Measurements from ENCODE around the gene ATP5MK.
"Not testable (repeated sequence)": the region's sequence is repeated elsewhere in the genome, so short reads cannot be mapped to it uniquely, and the experiment has no call there.

ATP5MK gene

DNA sequence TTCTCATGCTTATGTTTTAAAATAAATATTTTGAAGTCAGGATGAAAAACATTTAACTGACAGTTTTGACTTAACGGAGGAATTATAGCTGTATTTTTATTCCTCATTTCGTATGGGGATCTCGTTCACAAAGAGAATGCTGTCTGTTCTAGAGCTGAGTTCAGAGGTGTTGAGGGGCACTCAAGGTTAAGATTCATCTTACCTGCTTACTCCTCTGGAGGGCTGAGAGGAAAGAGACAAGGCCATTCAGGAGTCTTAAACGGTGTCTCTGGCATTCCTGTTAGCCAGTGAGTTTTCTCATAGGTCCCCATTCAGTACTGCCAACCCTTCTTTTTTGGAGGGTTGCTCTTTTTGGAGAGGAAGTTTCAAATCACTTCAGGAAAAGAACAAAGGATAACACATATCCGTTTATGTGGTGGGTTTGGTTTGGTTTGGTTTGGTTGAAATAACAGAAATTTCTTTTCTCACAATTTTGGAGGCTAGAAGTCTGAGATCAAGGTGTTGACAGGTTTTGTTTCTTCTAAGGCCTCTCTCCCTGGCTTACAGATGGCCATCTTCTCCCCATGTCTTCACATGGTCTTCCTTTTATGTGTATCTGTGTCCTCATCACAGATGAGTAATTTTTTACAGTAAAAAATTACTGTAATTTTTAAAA lies 32.8 kb upstream of the ATP5MK start:
- peaks cover 16% of the 10 kb centered on the region for H3K36me3 ChIP-seq (ENCODE audit: control insufficient read depth, insufficient read depth, low read length)
- no peaks in the 10 kb centered on the region for H3K9me3 ChIP-seq (ENCODE audit: control insufficient read depth, low read length)

DNA sequence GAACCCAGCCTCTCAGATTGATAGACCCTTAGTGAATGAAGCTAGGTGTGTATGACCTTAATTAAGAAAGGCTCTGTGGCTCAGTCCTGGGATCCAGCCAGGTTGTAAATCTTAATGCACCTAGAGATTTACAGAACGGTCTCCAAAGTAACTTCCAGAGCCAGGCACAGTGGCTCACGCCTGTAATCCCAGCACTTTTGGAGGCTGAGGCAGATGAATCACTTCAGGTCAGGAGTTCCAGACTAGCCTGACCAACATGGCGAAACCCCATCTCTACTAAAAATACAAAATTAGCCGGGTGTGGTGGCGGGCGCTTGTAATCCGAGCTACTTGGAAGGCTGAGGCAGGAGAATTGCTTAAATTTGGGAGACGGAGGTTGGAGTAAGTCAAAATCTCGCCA lies 31.6 kb upstream of the ATP5MK start:
- no peak overlapping the region for H3K9ac ChIP-seq (ENCODE audit: low read length)
- H3K4me1 ChIP-seq (ENCODE audit: control insufficient read depth, insufficient read depth, low read length): peaks cover 5% of the 10 kb centered on the region
- H3K27me3 ChIP-seq (ENCODE audit: control insufficient read depth, insufficient read depth, low read length): no peaks in the 10 kb centered on the region
- H3K36me3 ChIP-seq (ENCODE audit: control insufficient read depth, insufficient read depth, low read length): peaks cover 13% of the 10 kb centered on the region
- no peak overlapping the region for H3K4me3 ChIP-seq (ENCODE audit: low read length)
- no peaks in the 10 kb centered on the region for H3K9me3 ChIP-seq (ENCODE audit: control insufficient read depth, low read length)

More for the DNA sequence above, 32.8 kb upstream of the ATP5MK start:
- no peak overlapping the region for H3K9ac ChIP-seq (ENCODE audit: low read length)
- H3K4me3 ChIP-seq (ENCODE audit: low read length): no peak overlapping the region
- H3K27me3 ChIP-seq (ENCODE audit: control insufficient read depth, insufficient read depth, low read length): no peaks in the 10 kb centered on the region
- peaks cover 5% of the 10 kb centered on the region for H3K4me1 ChIP-seq (ENCODE audit: control insufficient read depth, insufficient read depth, low read length)

DNA sequence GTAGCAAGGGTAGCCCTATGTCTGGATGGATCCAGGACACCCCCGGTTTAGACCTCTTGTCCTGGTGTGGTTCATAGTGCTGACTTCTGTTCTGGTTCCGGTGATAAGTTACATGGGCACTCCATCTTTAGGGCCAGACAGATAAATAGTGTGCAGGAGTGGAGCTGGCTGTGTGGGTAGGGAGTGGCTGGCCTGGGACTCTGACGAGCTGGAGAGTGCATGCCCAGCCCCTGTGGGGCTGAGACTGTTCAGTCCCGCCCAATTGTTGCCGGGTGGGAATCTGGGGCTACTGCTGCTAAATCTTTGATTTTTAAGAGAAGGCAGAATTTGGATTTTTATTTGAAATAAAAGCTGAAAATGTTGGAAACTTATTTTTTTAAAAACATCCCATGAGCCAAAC lies 27.5 kb upstream of the ATP5MK start:
- no peaks in the 10 kb centered on the region for H3K4me1 ChIP-seq (ENCODE audit: control insufficient read depth, insufficient read depth, low read length)
- H3K36me3 ChIP-seq (ENCODE audit: control insufficient read depth, insufficient read depth, low read length): peaks cover 14% of the 10 kb centered on the region
- H3K27me3 ChIP-seq (ENCODE audit: control insufficient read depth, insufficient read depth, low read length): no peaks in the 10 kb centered on the region
- H3K9me3 ChIP-seq (ENCODE audit: control insufficient read depth, low read length): no peaks in the 10 kb centered on the region
- H3K9ac ChIP-seq (ENCODE audit: low read length): no peak overlapping the region
- no peak overlapping the region for H3K4me3 ChIP-seq (ENCODE audit: low read length)

DNA sequence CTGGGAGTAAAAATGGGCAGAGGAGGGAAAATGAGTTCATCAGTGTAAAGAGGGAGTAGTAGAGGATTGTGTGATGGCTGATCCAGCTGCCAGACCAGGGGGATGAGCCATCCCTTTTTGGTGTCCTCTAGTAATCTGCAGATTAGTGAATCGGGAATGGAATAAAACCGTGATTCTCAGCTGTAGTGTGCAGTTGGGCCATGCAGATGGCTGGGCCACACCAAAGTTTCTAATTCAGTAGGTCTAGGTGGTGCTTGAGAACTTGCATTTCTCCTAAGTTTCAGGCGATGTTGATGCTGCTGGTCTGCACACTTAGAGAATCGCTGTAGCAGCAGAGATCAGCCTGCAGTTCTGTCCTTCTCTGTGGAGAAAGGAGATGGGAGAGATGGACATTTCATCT lies 22.8 kb upstream of the ATP5MK start:
- Histone ChIP-seq H3K4me1 (ENCODE audit: control insufficient read depth, insufficient read depth, low read length) (no peaks in the 10 kb centered on the region), H3K9me3 (ENCODE audit: control insufficient read depth, low read length) (no peaks in the 10 kb centered on the region), H3K9ac (ENCODE audit: low read length) (no peak overlapping the region), H3K4me3 (ENCODE audit: low read length) (no peak overlapping the region), H3K27me3 (ENCODE audit: control insufficient read depth, insufficient read depth, low read length) (no peaks in the 10 kb centered on the region), H3K36me3 (ENCODE audit: control insufficient read depth, insufficient read depth, low read length) (peaks cover 35% of the 10 kb centered on the region)

DNA sequence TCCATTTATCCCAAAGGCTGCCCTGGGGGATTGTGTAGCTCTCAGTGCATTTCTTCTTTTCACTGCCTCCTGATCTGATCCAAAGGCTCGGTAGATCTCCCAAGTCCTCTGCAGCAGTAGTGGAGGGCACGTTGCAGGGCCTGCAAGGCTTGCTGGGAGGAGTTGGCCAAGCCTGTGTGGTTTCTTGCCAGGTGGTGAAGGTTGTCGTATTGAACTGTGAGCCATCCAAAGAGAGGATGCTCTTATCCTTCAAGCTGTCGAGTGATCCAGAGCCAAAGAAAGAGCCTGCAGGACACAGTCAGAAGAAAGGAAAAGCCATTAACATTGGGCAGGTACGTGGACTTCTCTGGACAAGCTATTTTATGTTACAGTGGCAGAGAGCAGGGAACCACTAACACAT lies 21.3 kb upstream of the ATP5MK start:
- H3K27me3 ChIP-seq (ENCODE audit: control insufficient read depth, insufficient read depth, low read length): no peaks in the 10 kb centered on the region
- H3K9ac ChIP-seq (ENCODE audit: low read length): no peak overlapping the region
- H3K4me1 ChIP-seq (ENCODE audit: control insufficient read depth, insufficient read depth, low read length): no peaks in the 10 kb centered on the region
- H3K4me3 ChIP-seq (ENCODE audit: low read length): no peak overlapping the region
- peaks cover 39% of the 10 kb centered on the region for H3K36me3 ChIP-seq (ENCODE audit: control insufficient read depth, insufficient read depth, low read length)
- no peaks in the 10 kb centered on the region for H3K9me3 ChIP-seq (ENCODE audit: control insufficient read depth, low read length)

DNA sequence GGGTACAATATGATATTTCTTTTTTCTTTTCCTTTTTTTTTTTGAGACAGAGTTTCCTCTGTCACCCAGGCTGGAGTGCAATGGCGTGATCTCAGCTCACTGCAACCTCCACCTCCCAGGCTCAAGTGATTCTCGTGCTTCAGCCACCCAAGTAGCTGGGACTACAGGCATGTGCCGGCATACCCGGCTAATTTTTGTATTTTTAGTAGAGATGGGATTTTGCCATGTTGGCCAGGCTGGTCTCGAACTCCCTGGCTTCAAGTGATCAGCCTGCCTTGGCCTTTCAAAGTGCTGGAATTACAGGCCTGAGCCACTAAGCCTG lies 20.8 kb upstream of the ATP5MK start:
- not testable (repeated sequence) for H3K4me1 ChIP-seq (ENCODE audit: control insufficient read depth, insufficient read depth, low read length); H3K9me3 ChIP-seq (ENCODE audit: control insufficient read depth, low read length); H3K27me3 ChIP-seq (ENCODE audit: control insufficient read depth, insufficient read depth, low read length); H3K4me3 ChIP-seq (ENCODE audit: low read length); H3K9ac ChIP-seq (ENCODE audit: low read length)
- H3K36me3 ChIP-seq (ENCODE audit: control insufficient read depth, insufficient read depth, low read length): peaks cover 39% of the 10 kb centered on the region

DNA sequence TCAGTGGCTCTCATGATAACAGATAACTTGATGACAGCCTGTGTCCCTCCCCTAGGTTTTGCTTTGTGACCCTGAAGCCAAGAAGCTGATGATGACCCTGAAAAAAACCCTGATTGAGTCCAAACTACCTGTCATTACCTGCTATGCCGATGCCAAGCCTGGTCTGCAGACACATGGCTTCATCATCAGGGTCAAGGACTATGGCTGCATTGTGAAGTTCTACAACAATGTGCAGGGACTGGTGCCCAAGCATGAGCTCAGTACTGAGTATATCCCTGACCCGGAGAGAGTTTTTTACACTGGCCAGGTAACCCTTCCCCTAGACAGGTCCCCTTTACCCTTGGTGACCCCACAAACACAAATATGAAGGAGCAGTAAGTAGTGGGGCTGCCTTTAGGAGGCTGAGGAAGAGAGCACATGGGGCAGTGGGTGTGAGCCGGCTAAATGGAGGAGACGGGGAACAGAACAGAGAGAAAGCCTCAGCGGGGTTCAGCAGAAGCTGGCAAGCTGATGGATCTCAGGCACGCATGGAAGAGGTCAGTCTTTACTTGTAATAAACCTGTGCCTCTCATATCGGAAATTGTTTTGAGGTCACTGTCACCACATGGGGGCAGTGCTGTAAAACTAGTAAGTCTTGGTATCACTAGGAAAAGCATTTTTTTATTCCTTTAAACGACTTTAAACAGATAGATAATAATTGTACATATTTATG lies 20.3 kb upstream of the ATP5MK start:
- Histone ChIP-seq H3K4me1 (ENCODE audit: control insufficient read depth, insufficient read depth, low read length) (no peaks in the 10 kb centered on the region), H3K4me3 (ENCODE audit: low read length) (no peak overlapping the region), H3K9me3 (ENCODE audit: control insufficient read depth, low read length) (no peaks in the 10 kb centered on the region), H3K9ac (ENCODE audit: low read length) (no peak overlapping the region), H3K27me3 (ENCODE audit: control insufficient read depth, insufficient read depth, low read length) (no peaks in the 10 kb centered on the region), H3K36me3 (ENCODE audit: control insufficient read depth, insufficient read depth, low read length) (peaks cover 39% of the 10 kb centered on the region)

DNA sequence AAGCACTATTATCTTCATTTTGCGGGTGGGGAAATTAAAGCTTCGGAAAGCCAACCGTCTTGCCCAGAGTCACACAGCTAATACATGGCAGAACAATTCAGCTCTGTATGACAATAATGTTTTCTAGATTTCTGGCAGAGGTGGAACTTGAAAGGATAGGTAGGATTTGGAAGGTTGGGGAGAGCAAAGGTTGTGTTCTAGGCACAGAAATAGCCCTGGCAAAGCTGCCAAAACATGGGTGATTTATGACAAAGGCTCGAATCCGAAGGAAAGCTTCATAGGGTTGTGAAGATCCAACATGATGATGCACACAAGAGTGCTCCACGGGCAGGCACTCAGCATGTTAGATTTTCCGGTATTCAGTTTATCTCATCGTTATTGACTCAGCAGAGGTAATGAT lies 19.3 kb upstream of the ATP5MK start:
- peaks cover 34% of the 10 kb centered on the region for H3K36me3 ChIP-seq (ENCODE audit: control insufficient read depth, insufficient read depth, low read length)
- no peaks in the 10 kb centered on the region for H3K9me3 ChIP-seq (ENCODE audit: control insufficient read depth, low read length)
- no peak overlapping the region for H3K9ac ChIP-seq (ENCODE audit: low read length)
- H3K4me1 ChIP-seq (ENCODE audit: control insufficient read depth, insufficient read depth, low read length): no peaks in the 10 kb centered on the region
- H3K4me3 ChIP-seq (ENCODE audit: low read length): no peak overlapping the region
- no peaks in the 10 kb centered on the region for H3K27me3 ChIP-seq (ENCODE audit: control insufficient read depth, insufficient read depth, low read length)

DNA sequence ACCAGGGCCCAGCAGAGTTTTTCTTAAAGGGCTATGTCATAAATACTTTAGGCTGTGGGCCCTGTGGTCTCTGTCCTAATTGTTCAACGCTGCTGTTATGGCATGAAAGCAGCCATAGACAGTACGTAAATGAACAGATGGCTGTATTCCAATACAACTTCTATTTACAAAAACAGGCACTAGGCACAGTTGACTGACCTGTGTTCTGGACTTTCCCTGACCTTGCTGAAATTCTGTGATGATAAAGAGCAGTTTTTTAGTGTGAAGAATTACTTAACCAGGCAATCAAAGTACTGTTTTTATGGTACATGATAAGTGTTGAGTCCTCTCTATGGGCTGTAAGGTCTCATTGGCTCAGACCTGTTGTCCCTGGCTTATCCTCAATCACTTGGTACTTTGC lies 17.3 kb upstream of the ATP5MK start:
- peaks cover 31% of the 10 kb centered on the region for H3K36me3 ChIP-seq (ENCODE audit: control insufficient read depth, insufficient read depth, low read length)
- no peaks in the 10 kb centered on the region for H3K4me1 ChIP-seq (ENCODE audit: control insufficient read depth, insufficient read depth, low read length)
- no peaks in the 10 kb centered on the region for H3K27me3 ChIP-seq (ENCODE audit: control insufficient read depth, insufficient read depth, low read length)
- no peak overlapping the region for H3K4me3 ChIP-seq (ENCODE audit: low read length)
- H3K9ac ChIP-seq (ENCODE audit: low read length): no peak overlapping the region
- no peaks in the 10 kb centered on the region for H3K9me3 ChIP-seq (ENCODE audit: control insufficient read depth, low read length)

DNA sequence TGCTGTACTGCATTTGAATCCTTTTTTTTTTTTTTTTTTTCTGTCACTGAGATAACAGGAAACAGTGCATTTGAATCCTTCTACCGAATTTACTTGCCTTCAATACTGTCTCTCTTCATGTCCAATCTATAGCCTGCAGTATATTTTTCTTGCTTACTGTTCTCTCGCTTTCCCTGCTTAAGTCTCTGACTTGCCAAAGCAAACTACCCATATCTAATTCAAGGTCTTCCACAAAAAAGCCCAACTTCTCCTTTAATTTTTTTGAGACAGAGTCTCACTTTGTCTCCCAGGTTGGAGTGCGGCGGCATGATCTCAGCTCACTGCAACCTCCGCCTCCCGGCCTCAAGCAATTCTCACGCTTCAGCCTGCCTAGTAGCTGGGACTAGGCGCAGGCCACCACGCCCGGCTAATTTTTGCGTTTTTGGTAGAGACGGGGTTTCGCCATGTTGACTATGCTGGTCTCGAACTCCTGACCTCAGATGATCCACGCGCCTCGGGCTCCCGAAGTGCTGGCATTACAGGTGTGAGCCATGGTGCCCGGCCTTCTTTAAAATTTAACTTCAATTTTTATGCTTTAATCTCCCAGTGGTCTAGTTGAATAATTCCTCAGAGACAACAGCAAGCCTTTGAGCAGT lies 1.0 kb upstream of the ATP5MK start:
- no peaks in the 10 kb centered on the region for H3K36me3 ChIP-seq (ENCODE audit: control insufficient read depth, insufficient read depth, low read length)

DNA sequence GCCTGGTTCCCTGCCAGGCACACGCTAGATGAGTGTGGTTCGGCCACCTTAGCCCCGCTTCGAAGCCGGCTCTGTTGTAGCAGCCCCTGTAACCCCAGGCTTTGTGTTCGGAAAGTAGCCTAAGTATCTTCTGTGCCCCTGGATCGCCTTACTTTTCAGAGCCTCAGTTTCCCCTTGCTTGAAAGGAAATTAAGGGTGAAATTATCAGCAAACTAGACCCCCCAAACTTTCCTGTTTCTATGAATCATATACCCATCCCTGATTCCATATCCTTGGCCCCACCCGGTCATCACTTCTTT lies 463 bp upstream of the ATP5MK start:
- H3K9ac ChIP-seq (ENCODE audit: low read length): peak overlapping the region; percentile 98
- H3K36me3 ChIP-seq (ENCODE audit: control insufficient read depth, insufficient read depth, low read length): no peaks in the 10 kb centered on the region
- no peaks in the 10 kb centered on the region for H3K9me3 ChIP-seq (ENCODE audit: control insufficient read depth, low read length)
- H3K4me1 ChIP-seq (ENCODE audit: control insufficient read depth, insufficient read depth, low read length): peaks cover 13% of the 10 kb centered on the region
- H3K4me3 ChIP-seq (ENCODE audit: low read length): peak overlapping the region; percentile 88
- H3K27me3 ChIP-seq (ENCODE audit: control insufficient read depth, insufficient read depth, low read length): no peaks in the 10 kb centered on the region

More for the DNA sequence above, 1.0 kb upstream of the ATP5MK start:
- Histone ChIP-seq H3K4me1 (ENCODE audit: control insufficient read depth, insufficient read depth, low read length) (peaks cover 13% of the 10 kb centered on the region), H3K9ac (ENCODE audit: low read length) (peak overlapping the region; percentile 98), H3K9me3 (ENCODE audit: control insufficient read depth, low read length) (no peaks in the 10 kb centered on the region), H3K27me3 (ENCODE audit: control insufficient read depth, insufficient read depth, low read length) (no peaks in the 10 kb centered on the region), H3K4me3 (ENCODE audit: low read length) (peak overlapping the region; percentile 88)

DNA sequence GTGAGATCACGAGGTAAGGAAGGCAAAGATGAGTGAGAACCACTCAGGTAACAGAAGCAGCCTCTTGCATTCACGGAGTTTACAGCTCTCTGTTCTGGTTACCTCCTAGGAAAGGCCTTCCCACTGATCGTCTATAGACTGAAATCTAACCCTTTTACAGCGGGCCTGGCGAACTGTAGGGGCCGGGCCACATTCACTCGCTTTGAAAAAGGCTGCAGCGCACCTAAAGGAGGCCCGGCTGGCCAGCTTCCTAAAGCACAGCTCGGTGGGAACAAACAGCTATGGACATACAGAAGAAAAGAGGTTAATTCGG lies 565 bp downstream of the ATP5MK start:
- Histone ChIP-seq H3K4me3 (ENCODE audit: low read length) (peak overlapping the region; percentile 99), H3K36me3 (ENCODE audit: control insufficient read depth, insufficient read depth, low read length) (no peaks in the 10 kb centered on the region), H3K4me1 (ENCODE audit: control insufficient read depth, insufficient read depth, low read length) (peaks cover 13% of the 10 kb centered on the region)

More for the DNA sequence above, 565 bp downstream of the ATP5MK start:
- Histone ChIP-seq H3K9me3 (ENCODE audit: control insufficient read depth, low read length) (no peaks in the 10 kb centered on the region), H3K9ac (ENCODE audit: low read length) (peak overlapping the region; percentile 98), H3K27me3 (ENCODE audit: control insufficient read depth, insufficient read depth, low read length) (no peaks in the 10 kb centered on the region)
